KMS-11 (cell line): ENCODE data around the gene RAB44.

Experiments used
- H2AFZ ChIP-seq: fragments of 200-600 bp; sonication (generic); 2 replicates; pipeline ENCODE4 v1.6.1; 2016; ENCODE audit warnings: antibody characterized with exemption, mixed run types, low read depth
- H3K27ac ChIP-seq: fragments of 200-600 bp; sonication (generic); 2 replicates; pipeline ENCODE4 v1.6.1; 2016; ENCODE audit warnings: mild to moderate bottlenecking, mixed run types
- H3K27me3 ChIP-seq: fragments of 200-600 bp; sonication (generic); 2 replicates; pipeline ENCODE4 v1.6.1; 2017; ENCODE audit warnings: mild to moderate bottlenecking, low read depth, mixed run types, moderate library complexity; ENCODE audit not compliant: insufficient read depth
- H3K36me3 ChIP-seq: fragments of 200-600 bp; sonication (generic); 2 replicates; pipeline ENCODE4 v1.6.1; 2017; ENCODE audit warnings: mild to moderate bottlenecking, mixed run types; ENCODE audit not compliant: insufficient read depth
- H3K4me1 ChIP-seq: fragments of 200-600 bp; sonication (generic); 2 replicates; pipeline ENCODE4 v1.6.1; 2016; ENCODE audit warnings: mild to moderate bottlenecking, low read depth, mixed run types; ENCODE audit not compliant: poor library complexity, severe bottlenecking
- H3K4me2 ChIP-seq: fragments of 200-600 bp; sonication (generic); 2 replicates; pipeline ENCODE4 v1.7.0; 2016; ENCODE audit warnings: mild to moderate bottlenecking, mixed run types
- H3K4me3 ChIP-seq: fragments of 200-600 bp; sonication (generic); IDR thresholded peaks from 2 replicates; pipeline ENCODE4 v1.6.1; 2017; ENCODE audit warnings: low read depth, low read length, mixed read lengths; ENCODE audit not compliant: insufficient read depth
- H3K79me2 ChIP-seq: fragments of 200-600 bp; sonication (generic); 2 replicates; pipeline ENCODE4 v1.6.1; 2016; ENCODE audit warnings: low read depth, mixed run types; ENCODE audit not compliant: insufficient read depth
- H3K9ac ChIP-seq: fragments of 200-600 bp; sonication (generic); 2 replicates; pipeline ENCODE4 v1.6.1; 2016; ENCODE audit warnings: mild to moderate bottlenecking, mixed run types
- H4K20me1 ChIP-seq: fragments of 200-600 bp; sonication (generic); 2 replicates; pipeline ENCODE4 v1.6.1; 2016; ENCODE audit warnings: mild to moderate bottlenecking, mixed run types; ENCODE audit not compliant: insufficient read depth
- CTCF ChIP-seq: fragments of 200-600 bp; sonication (generic); conservative IDR thresholded peaks from 2 replicates; pipeline ENCODE4 v1.6.1; 2017; ENCODE audit warnings: low read depth, mild to moderate bottlenecking, antibody characterized with exemption, low read length, moderate library complexity, mixed read lengths

The RAB44 gene

GRCh38 chr6:36751833-36752186 is 54.2 kb downstream of the RAB44 start:
- Histone ChIP-seq H4K20me1 (no peaks in the 10 kb centered on the region), H3K4me1 (peaks cover 34% of the 10 kb centered on the region), H3K79me2 (no peaks in the 10 kb centered on the region), H3K27ac (no peak overlapping the region), H3K4me3 (no peak overlapping the region), H3K27me3 (no peaks in the 10 kb centered on the region), H2AFZ (no peak overlapping the region), H3K4me2 (no peak overlapping the region; the same call in 1 of the 2 replicates), H3K9ac (no peak overlapping the region), H3K36me3 (no peaks in the 10 kb centered on the region)
- TF ChIP-seq CTCF = no peak

GRCh38 chr6:36752187-36752885 is 54.7 kb downstream of the RAB44 start:
- Histone ChIP-seq H3K9ac (no peak overlapping the region), H3K4me3 (no peak overlapping the region), H3K4me1 (peaks cover 34% of the 10 kb centered on the region), H2AFZ (peak overlapping the region; percentile 51), H3K27ac (peak overlapping the region; percentile 38; the same call in 1 of the 2 replicates), H4K20me1 (no peaks in the 10 kb centered on the region), H3K4me2 (peak overlapping the region; percentile 89), H3K36me3 (no peaks in the 10 kb centered on the region), H3K27me3 (no peaks in the 10 kb centered on the region), H3K79me2 (no peaks in the 10 kb centered on the region)
- TF ChIP-seq CTCF = no peak

- no peak overlapping the region for H3K9ac ChIP-seq
- no peak for TF ChIP-seq CTCF
- peak overlapping the region; percentile 89 for H3K4me2 ChIP-seq
- H3K27ac ChIP-seq = peak overlapping the region; percentile 38; the same call in 1 of the 2 replicates
- peaks cover 34% of the 10 kb centered on the region for H3K4me1 ChIP-seq
- no peaks in the 10 kb centered on the region for H3K79me2 ChIP-seq
- peak overlapping the region; percentile 51 for H2AFZ ChIP-seq
- H3K36me3 ChIP-seq = no peaks in the 10 kb centered on the region
- H3K4me3 ChIP-seq = no peak overlapping the region
- no peaks in the 10 kb centered on the region for H4K20me1 ChIP-seq
- no peaks in the 10 kb centered on the region for H3K27me3 ChIP-seq
Measured at GRCh38 chr6:36752886-36753506, 55.4 kb downstream of the RAB44 start.

- Histone ChIP-seq H3K9ac (no peak overlapping the region), H4K20me1 (no peaks in the 10 kb centered on the region), H3K36me3 (no peaks in the 10 kb centered on the region), H2AFZ (peak overlapping the region; percentile 51), H3K79me2 (no peaks in the 10 kb centered on the region), H3K4me1 (peaks cover 40% of the 10 kb centered on the region), H3K27me3 (no peaks in the 10 kb centered on the region), H3K4me2 (peak overlapping the region; percentile 89; the same call in 1 of the 2 replicates), H3K27ac (no peak overlapping the region), H3K4me3 (no peak overlapping the region)
- TF ChIP-seq CTCF = no peak
Measured at GRCh38 chr6:36753671-36754405, 56.2 kb downstream of the RAB44 start.
